Measurements from ENCODE around the gene GLYR1. TPM values are rescaled to one million over a fixed set of nuclear protein-coding genes. Genes with fewer than 3 reads are reported as not detected.

The GLYR1 gene
- total RNA-seq, 1 donor from 2014 or later = 115 TPM

DNA sequence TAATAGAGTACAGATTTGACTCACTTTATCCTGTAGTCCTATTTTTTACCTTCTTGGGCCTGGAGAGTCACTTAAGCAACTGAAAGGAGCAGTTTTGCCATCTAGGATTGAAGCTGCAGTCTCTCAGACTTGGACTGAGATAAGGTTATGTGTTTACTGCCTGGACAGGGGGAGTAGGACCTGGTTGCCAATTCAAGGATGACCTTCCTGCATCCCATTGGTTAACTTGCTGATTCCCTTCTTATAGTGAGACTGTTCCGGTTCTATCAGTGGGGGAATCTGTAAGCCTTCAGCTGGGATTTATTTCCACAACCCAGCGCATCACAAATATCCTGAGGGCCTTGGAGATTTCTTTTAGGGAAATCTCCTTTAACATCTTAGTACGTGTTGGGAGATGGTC lies 3.1 kb upstream of the GLYR1 start:
- intact Hi-C loops (cut with micrococcal nuclease) = no loop called here

DNA sequence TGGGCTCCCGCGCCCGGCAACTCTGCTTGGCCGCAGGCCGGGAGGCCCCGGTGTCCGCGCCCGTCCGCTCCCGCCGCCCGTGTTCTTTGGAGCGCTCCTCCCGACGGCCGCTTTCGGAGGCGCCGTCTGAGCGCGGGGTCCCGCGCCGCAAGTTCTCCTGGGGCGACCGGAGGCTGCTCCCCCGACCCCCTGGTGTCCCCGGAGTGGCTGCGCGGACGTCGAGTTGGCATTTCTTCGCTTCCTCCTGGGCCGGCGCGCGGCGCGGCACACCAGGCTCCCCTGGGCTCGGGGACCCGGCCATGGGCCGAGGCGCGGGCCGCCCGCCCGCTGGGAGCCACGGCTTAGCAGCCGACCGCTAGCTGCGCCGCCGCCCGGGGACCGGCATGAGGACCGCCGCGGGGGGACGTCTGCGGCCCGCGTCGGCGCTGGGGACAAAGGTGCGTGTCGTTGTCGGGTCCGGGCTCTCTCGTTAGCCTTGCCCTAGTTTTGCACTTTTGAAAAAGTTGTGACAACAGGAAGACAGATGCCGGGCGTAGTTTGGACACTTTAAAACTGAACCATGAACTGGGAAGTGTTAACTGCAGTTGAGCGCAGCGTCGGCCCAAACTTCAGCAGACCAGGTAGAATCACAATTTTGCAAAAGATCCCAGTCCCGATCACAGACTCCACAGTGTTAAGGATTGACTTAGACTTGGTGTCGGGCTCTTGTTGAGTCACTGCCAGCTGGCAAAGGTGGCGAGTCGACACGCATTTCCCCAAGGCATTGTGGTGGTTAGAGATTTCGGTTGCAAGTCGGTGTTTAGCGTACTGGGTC lies 893 bp upstream of the GLYR1 start:
- intact Hi-C loops (cut with micrococcal nuclease) = loop anchor here (1.0 to 5.0 kb wide), 14 partner anchors 46 to 541 kb away; partner anchors contain the start of genes ALG1, ANKS3, DNAAF8 and DNAJA3

DNA sequence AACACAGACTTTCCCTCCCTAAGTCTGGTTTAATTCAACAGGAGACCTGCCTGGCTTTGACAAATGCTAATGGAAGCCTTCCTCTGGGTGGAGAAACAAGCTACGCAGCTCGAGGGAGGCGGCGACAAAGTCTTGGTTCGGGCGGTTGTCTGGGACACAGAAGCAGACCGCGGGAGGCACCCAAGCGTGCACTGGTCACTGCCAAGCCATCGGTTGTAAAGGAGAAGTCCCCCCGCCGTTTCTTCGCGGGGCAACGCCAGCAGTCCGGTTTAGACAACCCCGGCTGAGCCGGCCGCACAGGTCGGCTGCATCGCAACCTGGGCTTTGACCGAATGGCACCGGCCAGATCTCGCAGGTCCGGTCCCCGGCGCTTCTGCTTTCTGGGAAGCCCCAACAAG lies 586 bp downstream of the GLYR1 start:
- intact Hi-C loops (cut with micrococcal nuclease) = loop anchor here (2.0 to 5.0 kb wide), 8 partner anchors 186 to 539 kb away; partner anchors contain the start of genes ALG1, DNAJA3, MGRN1 and NAGPA

DNA sequence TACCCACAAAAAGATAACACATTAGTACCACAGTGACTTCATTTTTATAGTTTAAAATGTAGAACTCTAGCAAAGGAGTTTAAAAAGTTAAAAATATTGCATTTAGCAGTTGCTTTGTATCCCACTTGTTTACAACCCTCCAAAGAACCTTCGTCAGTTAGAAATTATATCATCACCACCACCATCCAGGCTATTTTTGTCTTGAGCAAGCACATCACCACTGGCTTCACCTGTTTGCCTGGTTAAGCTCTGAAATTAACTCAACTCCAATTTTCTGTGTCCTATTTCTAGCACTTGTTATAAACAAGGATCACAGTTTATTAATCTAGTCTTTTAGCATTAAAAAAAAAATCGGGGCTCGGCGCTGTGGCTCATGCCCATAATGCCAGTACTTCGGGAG lies 6.1 kb downstream of the GLYR1 start:
- intact Hi-C loops (cut with micrococcal nuclease) = no loop called here

DNA sequence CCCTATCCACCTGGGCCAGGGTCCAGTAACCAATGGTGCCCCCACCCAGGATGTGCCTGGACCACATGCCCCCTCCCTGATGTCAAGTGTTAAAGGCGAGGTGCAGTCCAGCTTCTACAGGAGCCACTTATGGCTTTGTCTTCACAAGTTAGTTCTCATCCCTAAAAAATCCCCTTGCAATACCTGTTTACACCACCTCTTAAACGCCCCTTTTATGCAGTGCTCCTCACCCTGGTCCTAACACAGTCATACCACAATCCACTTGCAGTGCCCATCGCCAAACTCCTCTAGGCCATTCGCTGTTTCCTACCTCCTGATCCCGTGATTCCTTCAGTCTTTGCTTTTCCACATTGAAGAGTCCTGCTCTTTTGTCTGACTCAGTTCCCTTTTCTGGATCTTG lies 7.1 kb downstream of the GLYR1 start:
- intact Hi-C loops (cut with micrococcal nuclease) = no loop called here

DNA sequence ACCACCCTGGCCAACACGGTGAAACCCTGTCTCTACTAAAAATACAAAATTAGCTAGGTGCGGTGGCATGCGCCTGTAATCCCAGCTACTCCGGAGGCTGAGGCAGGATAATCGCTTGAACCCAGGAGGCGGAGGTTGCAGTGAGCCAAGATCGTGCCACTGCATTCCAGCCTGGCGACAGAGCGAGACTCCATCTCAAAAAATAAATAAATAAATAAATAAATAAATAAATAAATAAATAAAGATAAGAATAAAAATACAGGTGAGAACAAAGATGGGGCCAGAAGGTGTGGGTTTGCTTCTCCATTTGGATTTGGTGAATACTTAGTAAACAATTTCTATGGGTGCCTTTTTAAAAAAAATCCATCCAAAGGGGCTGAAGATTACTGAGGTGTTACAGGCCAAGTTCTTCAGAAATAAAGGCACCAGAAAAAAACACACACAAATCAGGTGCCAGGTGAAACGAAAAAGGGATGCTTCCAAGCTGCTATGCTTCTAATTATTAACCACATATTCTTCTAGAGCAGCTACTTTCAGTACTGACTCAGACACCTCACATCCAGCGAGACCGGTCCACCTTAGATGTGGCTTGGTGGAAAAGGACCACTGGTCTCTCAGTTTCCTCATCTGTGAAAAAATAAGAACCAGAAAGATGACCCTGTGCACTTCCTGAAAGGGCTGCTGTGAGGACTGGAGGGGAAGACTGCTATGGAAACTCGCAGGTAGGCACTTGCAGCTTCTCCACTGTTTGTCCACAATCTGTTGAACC lies 9.2 kb downstream of the GLYR1 start:
- intact Hi-C loops (cut with micrococcal nuclease) = no loop called here

DNA sequence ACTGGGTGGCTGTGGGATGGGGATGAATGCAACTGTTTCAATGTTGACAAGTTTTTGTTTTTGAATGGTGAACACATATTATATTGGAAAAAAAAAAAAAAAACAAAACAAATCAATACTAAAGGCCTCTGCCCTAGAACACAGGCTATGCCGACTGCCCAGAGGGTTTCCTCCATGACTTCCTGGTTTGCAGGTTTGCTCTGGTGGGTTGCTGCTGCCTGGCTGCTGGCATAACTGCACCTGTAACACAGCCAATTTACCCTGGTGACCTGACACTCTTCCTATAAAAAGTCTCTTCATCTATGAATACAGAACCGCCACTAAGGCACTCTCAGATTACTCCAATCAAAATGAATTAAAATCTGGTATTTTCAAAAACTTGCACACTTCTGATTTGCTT lies 10.4 kb downstream of the GLYR1 start:
- intact Hi-C loops (cut with micrococcal nuclease) = no loop called here

DNA sequence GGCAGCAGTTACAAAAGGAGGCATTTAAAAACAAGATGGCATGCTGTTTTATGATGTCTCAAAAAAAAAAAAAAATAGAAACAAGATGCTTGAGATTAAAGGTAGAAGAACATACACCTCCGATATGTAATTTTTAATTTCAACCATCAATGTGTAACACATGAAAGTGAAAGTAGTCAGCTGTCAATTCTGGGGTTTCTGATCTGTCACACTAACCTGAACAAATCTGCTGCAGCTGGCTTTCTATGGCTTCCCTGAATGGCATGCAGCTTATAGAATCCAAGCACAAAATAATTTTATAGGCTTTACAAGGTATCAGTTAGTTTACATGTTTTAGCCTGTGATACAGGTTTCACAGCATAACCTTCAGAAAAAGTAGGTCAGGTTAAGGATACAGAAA lies 13.5 kb downstream of the GLYR1 start:
- intact Hi-C loops (cut with micrococcal nuclease) = no loop called here

DNA sequence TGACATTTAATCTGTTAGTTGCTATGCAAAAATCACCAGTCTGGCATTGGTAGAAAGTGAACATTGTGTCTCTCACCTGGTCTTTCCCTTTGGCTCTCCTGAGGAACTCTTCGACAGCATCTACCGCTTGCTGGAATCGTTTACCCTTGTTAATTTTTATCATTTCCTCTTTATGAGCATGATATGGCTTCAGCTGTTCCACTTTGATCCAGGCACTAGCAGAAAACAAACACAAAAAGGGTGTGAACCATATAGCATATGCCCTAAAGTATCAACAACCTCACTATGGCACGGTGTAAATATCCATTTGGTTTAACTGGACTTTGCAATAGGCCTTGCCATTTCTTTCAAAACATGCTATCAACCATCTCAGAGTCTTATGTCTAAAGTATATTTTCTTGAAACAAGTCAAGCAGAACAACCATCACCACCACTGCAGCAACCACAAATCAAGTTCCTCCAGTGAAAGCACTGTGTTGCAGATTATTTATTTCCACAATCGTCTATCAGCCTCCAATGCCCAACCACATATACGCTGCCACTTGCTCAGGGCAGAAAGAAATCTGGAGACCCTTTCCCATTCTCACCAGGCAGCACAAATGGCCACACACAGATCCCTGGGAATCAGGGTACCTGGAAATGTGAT lies 14.3 kb downstream of the GLYR1 start:
- intact Hi-C loops (cut with micrococcal nuclease) = no loop called here

DNA sequence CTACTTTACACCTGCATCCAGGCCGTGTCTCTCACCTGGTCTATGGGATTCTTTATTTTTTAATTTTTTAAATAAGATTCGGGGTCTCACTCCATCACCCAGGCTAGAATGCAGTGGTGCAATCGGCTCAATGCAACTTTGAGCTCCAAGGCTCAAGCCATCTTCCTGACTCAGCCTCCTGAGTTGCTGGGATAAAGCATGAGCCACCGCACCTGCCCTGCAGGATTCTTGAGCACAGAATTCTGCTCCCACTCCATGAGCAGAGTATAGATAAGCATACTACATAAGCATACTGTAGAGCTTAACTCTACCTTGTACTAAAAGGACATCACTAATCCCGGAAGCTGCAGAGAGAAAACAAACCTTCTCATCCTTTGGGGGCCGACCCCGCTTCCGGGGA lies 15.5 kb downstream of the GLYR1 start:
- intact Hi-C loops (cut with micrococcal nuclease) = no loop called here

DNA sequence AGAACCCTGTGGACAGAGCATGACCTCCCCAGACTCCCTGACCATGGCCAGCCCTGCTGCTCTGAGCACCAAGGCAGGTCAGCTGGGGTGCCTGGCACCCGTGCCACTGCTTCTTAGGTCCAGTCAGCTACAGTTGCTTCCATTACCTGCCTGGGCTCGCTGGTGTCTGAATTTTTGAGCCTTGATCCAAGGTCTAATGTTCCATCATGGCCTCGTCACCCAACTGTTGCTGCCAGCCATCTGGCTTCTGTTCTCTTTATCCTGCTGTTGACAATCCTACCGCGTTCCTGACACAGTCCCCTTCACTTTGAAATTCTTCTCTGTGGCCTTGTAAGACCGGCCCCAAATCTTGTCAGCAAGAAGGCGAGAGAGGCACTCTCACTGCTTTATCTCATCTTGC lies 16.7 kb downstream of the GLYR1 start:
- intact Hi-C loops (cut with micrococcal nuclease) = no loop called here

DNA sequence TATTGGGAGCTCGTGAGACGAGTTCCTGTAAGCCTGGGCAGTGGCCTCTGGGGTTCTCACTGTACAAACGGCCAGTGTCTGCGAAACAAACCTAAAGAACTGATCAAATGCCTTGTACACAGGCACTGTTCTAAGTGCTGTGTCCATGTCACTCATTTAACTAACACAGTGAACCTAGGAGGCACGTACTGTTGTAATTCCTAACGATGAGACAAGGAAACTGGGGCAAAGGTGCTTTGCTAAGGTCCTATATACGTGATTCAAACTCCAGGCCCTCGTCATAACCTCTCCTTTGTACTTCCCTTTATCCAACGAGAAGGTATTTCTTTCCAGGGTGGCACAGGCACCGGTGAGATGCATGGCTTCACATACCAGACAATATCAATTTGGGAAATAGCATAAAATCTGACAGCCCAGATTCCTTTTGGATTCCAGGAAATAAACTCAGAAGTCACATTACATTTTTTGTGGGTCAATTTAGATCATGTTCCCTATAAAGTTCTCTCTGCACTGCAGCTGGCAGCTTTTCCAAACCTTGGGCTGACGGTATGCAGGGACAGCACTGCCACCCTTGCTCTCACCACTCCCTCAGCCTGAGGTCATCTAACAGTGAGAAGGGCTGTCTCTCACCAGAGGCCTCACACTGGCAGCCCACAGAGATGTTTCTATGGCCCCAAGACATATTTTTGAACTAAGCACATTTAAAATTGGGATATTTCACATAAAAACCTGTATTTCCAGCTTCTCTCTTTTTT lies 18.3 kb downstream of the GLYR1 start:
- intact Hi-C loops (cut with micrococcal nuclease) = no loop called here

DNA sequence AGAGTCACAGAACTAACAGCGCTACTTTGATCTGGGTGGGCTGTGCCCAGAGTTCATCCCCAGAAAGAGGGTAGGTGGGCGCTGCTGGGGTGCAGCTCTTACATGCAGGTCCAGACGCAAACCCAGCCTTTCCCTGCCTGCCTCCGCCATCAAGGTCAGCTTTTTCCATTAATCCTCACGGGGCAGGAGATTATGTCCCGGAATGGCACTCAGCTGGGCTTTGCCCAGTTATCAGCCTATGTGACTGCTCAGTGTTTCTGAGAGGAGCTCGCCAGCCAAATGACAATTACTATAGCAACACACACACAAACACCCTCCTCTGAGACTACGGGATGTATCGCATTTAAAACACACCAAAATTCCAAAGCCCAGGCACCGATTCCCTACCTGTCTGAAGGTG lies 20.1 kb downstream of the GLYR1 start:
- intact Hi-C loops (cut with micrococcal nuclease) = no loop called here

DNA sequence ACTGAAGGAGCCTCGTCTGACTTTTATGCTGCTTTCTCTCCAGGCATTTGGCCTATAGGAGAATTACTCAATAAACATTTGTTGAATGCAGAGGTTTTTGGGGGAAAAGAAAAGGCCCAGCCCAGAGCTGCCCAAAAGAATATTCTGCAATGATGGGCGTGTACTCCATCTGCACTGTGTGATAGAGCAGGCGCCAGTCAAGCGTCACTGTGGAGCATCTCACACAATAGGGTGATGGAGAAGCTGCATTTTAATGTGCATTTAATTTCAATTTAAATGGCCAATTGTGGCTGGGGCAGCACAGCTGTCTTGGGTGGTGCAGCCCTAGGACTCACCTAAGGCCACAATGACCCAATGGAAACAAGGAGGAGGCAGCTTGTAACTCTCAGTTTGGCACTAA lies 20.6 kb downstream of the GLYR1 start:
- intact Hi-C loops (cut with micrococcal nuclease) = no loop called here

DNA sequence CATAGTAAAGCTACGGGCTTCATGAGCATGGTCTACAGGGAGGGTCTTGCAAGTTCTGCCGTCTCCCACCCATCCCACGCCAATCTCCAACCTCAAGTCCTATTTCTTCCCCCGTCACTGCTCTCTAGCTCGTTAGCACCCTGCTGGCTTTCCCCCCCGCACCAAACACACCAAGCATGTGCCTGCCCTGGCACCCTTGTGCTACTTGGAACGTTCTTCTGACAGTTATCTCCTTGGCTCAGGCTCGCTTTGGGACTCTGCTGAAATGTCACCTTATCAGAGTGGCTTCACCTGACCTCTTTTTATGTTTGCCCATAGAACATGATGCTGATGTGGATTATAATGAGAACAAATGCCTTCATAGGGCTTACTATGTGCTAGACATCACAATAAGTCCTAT lies 21.9 kb downstream of the GLYR1 start:
- intact Hi-C loops (cut with micrococcal nuclease) = no loop called here

DNA sequence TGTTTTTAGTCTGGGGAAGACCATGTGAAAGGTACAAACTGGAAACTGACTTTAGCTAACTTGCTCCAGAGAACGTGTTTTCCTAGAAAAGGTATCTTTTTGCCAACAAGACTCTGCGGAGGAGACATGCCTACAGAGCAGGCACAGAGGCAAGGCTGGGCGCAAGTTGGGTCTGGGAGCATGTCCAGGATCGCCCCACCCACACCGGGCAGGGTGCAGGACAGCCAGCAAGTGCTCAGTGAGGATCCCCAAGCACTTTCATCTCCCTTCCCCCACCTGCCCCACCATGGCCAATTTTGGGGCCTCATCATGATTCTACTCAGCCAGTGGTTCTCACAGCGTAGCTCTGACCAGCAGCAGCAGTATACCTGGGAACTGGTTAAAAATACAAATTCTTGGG lies 26.4 kb downstream of the GLYR1 start:
- intact Hi-C loops (cut with micrococcal nuclease) = no loop called here

DNA sequence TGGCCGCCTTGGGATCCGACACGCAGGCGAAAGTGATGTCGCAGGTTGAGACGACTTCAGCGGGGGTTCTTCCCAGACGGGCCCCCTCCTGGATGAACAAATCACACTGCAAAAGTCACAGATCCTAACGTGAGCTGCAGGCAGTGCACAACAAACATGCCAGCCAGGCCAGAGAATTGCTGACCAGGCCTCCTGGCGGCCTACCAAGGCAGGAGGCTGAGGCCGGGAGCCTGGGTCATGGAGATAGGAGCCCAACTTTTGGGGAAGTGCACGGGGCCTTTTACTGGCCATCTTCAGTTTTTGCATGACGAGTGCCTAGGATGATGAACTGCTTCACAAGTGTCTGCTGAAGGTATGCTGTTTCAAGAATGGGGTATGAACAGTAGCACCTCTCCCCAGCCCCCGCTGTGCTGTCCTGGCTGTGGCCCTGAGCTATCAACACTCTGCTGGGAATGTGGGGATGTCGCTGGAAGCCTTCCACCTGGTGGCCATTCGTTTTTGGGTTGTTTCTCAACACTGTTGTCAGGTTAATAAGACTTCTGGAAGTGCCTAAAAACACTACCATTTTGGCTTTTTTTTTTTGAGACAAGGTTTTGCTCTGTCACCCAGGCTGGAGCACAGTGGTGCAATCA lies 32.4 kb downstream of the GLYR1 start:
- intact Hi-C loops (cut with micrococcal nuclease) = no loop called here

DNA sequence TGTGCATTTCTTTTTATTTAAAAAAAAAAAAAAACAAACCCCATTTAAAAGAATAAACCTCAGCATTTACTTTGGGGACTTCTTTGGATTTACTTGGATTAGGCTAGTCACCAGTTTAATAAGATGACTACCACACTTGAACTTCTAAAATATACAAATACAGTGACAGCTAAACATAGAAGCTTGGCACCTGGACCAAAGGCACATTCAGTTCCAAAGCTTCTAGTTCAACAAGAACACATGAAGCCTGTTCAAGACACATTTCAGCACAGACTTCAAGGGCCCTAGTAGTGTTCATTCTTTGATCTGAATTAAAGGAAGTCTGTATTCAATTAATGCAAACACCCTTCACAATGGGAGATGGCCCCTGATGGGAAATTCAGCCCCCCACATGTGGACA lies 33.0 kb downstream of the GLYR1 start:
- intact Hi-C loops (cut with micrococcal nuclease) = no loop called here

DNA sequence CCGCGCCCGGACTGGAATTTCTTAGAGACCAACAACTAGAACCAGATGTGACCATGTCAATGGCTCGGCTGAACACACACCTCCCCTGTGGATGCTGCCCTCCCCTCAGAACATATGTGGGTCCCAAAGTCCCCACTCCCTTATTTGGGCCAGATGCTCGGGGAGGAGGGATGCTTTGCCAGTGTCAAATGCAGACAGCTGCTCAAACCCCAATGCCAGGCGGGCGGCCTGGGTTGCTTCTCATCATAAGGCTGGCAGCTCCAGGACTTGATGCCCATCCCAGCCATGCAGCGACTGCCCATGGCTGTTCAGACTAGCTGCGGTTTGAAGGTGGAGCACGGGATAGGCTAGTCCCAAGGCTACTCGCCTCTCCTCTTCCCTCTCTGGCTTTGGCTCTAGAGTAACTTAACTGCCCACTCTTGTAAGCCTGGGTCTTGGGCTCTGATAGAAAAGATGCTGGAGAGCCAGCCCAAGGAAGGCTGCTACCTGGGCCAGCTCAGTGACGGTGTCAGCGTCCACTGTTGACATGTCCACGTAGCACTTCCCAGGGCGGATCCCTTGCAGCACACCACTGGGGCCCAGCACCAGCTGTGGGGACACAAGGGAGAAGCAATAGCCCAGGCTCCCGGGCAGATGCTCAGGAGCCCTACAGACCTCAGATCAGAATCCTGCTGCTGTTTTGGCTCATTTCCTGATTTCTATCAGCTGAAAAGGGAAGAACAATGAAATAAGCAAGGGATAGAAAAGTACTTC lies 33.7 kb downstream of the GLYR1 start:
- intact Hi-C loops (cut with micrococcal nuclease) = no loop called here

DNA sequence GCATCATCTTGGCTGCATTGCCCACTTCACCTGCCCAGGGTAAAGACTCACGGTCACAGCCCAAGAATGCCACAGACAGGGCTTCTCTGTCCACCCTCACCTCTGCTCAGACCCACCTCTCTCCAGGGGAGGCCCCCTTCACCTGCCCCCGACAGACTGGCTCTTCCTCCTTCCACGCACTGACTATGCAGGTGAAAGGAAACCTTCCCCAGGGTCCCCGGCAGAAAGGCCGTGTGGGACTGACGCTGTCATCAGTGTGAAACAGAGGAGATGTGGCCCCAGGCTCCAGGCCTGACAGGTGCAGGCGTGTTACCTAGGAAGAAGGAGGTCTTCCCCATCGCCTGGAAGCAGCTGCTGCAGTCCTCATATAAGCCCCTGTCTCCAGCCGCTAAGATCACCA lies 35.3 kb downstream of the GLYR1 start:
- intact Hi-C loops (cut with micrococcal nuclease) = no loop called here
